ENCODE measurements around the gene TGFBR3L. TPM values are rescaled to one million over a fixed set of nuclear protein-coding genes. Genes with fewer than 3 reads are reported as not detected.
A peak's percentile ranks its signal among the peaks of the same experiment; 100 is the strongest.

Gene TGFBR3L
- total RNA-seq = 1 to 10 TPM in 2 of 7 donors, not detected in 5; 1.0 to 6.9 TPM
- under 1 TPM in 1 of 2 donors, not detected in 1; 0.18 TPM for polyA plus RNA-seq
- long read RNA-seq, donor 1, partial matches to known transcripts = 0 of 1 reads
- long read RNA-seq, donor 1, other reads (novel, unspliced or antisense) = 0 of 1 reads
- long read RNA-seq, donor 2 = 0 reads
- long read RNA-seq, donor 3 = 0 reads

DNA sequence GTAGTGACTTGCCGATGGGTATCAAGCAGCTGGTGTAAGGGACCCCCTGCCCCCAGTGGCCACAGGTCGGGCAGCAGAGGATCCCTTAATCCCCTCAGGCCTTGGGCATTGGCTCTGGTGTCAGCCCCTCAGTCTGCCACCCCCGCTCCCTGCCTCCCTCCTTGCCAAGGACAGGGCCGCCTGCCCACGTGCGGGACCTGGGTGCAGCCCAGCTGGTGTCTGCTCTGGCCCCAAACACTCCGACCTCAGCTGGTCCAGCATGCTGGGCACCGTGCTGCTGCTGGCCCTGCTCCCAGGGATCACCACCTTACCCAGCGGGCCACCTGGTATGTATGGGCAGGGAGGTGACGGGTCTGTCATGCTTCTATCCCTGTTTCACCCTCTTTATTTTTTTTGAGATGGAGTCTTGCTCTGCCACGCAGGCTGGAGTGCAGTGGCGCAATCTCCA lies at the start of gene TGFBR3L:
TSS of gene TGFBR3L (plus strand) at position 233 of the 448 bp plus-strand sequence.
- Histone ChIP-seq H3K27me3 (peaks cover 6% of the 10 kb centered on the region), H3K9me3 (no peaks in the 10 kb centered on the region), H3K27ac (no peak within 1 kb of the TSS), H3K4me1 (ENCODE audit: insufficient read depth) (peaks cover 6% of the 10 kb centered on the region), H3K4me3 (no peak within 1 kb of the TSS), H3K36me3 (no peaks in the 10 kb centered on the region)
- DNase-seq = peak in 3 of 5 donors; percentile 29 to 40 (median 32)
- intact Hi-C loops (cut with DNase I) = no loop called here
- no peak for TF ChIP-seq EP300 (IDR thresholded peaks at IDR 0.05)
- TF ChIP-seq POLR2A (IDR thresholded peaks at IDR 0.05) = no peak
- TF ChIP-seq, protein P1, sequence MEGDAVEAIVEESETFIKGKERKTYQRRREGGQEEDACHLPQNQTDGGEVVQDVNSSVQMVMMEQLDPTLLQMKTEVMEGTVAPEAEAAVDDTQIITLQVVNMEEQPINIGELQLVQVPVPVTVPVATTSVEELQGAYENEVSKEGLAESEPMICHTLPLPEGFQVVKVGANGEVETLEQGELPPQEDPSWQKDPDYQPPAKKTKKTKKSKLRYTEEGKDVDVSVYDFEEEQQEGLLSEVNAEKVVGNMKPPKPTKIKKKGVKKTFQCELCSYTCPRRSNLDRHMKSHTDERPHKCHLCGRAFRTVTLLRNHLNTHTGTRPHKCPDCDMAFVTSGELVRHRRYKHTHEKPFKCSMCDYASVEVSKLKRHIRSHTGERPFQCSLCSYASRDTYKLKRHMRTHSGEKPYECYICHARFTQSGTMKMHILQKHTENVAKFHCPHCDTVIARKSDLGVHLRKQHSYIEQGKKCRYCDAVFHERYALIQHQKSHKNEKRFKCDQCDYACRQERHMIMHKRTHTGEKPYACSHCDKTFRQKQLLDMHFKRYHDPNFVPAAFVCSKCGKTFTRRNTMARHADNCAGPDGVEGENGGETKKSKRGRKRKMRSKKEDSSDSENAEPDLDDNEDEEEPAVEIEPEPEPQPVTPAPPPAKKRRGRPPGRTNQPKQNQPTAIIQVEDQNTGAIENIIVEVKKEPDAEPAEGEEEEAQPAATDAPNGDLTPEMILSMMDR (IDR thresholded peaks at IDR 0.05) = no peak
- 39 to 58% (median 56%) methylated on average over 12 of the region's 12 CpGs for WGBS, 3 donors

- WGBS, 3 donors = 39 to 57% (median 51%) methylated on average over 10 of the region's 10 CpGs
- H3K27me3 ChIP-seq = no peaks in the 10 kb centered on the region
- intact Hi-C loops (cut with DNase I) = no loop called here
Measured at GRCh38 chr19:7865262-7865911, 49.2 kb upstream of the TGFBR3L start.

GRCh38 chr19:7866399-7867091 lies 48.1 kb upstream of the TGFBR3L start:
- 51 to 65% (median 56%) methylated on average over 12 of the region's 12 CpGs for WGBS, 3 donors
- no peaks in the 10 kb centered on the region for H3K27me3 ChIP-seq
- H3K36me3 ChIP-seq = no peaks in the 10 kb centered on the region
- H3K9me3 ChIP-seq = no peaks in the 10 kb centered on the region
- no peak overlapping the region for H3K27ac ChIP-seq
- peaks cover 13% of the 10 kb centered on the region for H3K4me1 ChIP-seq (ENCODE audit: insufficient read depth)
- TF ChIP-seq, protein P1 (IDR thresholded peaks at IDR 0.05) = no peak
- DNase-seq = peak in 2 of 5 donors; percentile 21 to 27
- no peak overlapping the region for H3K4me3 ChIP-seq
- intact Hi-C loops (cut with DNase I) = no loop called here

More at GRCh38 chr19:7865262-7865911, 49.2 kb upstream of the TGFBR3L start:
- TF ChIP-seq POLR2A (IDR thresholded peaks at IDR 0.05) (no peak), EP300 (IDR thresholded peaks at IDR 0.05) (no peak)
- TF ChIP-seq, protein P1 (IDR thresholded peaks at IDR 0.05) = no peak
- H3K9me3 ChIP-seq = no peaks in the 10 kb centered on the region
- no peak overlapping the region for H3K27ac ChIP-seq
- H3K4me1 ChIP-seq (ENCODE audit: insufficient read depth) = peaks cover 12% of the 10 kb centered on the region
- no peaks in the 10 kb centered on the region for H3K36me3 ChIP-seq
- DNase-seq = peak in 2 of 5 donors; percentile 15 to 22
- H3K4me3 ChIP-seq = no peak overlapping the region

GRCh38 chr19:7867092-7867844 lies 47.4 kb upstream of the TGFBR3L start:
- no peaks in the 10 kb centered on the region for H3K27me3 ChIP-seq
- peaks cover 9% of the 10 kb centered on the region for H3K4me1 ChIP-seq (ENCODE audit: insufficient read depth)
- H3K36me3 ChIP-seq = no peaks in the 10 kb centered on the region
- intact Hi-C loops (cut with DNase I) = no loop called here
- DNase-seq = peak in 2 of 5 donors; percentile 20 to 24
- no peak overlapping the region for H3K27ac ChIP-seq
- H3K9me3 ChIP-seq = no peaks in the 10 kb centered on the region
- WGBS, 3 donors = 79 to 82% (median 82%) methylated on average over 9 of the region's 9 CpGs
- H3K4me3 ChIP-seq = no peak overlapping the region
- TF ChIP-seq, protein P1 (IDR thresholded peaks at IDR 0.05) = no peak
- TF ChIP-seq EP300 (IDR thresholded peaks at IDR 0.05) = no peak
- no peak for TF ChIP-seq POLR2A (IDR thresholded peaks at IDR 0.05)

Data from ovary (tissue), 10 donors.